Fibroblast of lung (primary cell): ENCODE results near the gene PRR36.

Experiments
- CTCF ChIP-seq, 2 donors: IDR thresholded peaks in 1 of 2; conservative IDR thresholded peaks in 1 of 2; 1 replicate in 1 of 2; 2 replicates in 1 of 2; pipeline ENCODE4 v1.5.1; 2011 to 2012; ENCODE audit warnings: low read length in 2 of 2, control low read depth in 1 of 2, inconsistent platforms in 1 of 2, low read depth in 1 of 2, mild to moderate bottlenecking in 1 of 2
- EZH2 ChIP-seq: IDR thresholded peaks from 2 replicates; pipeline ENCODE4 v1.5.1; 2012; ENCODE audit warnings: low read length, control low read depth, mild to moderate bottlenecking; ENCODE audit errors: missing control alignments

- no peak for TF ChIP-seq CTCF (conservative IDR thresholded peaks at IDR 0.05 in 1 of 2, IDR thresholded peaks at IDR 0.05 in 1 of 2; ENCODE audit: low read depth in 1 of 2, low read length in 2 of 2)
- TF ChIP-seq EZH2 = no peak
These were observed 26.5 kb downstream of the PRR36 start for GRCh38 chr19:7847664-7848063.
